H4 (cell line): Measurements from ENCODE around the gene ERCC6L. TPM values are rescaled to one million over a fixed set of nuclear protein-coding genes. Genes with fewer than 3 reads are reported as not detected.
A peak's percentile ranks its signal among the peaks of the same experiment; 100 is the strongest.
"Not testable (repeated sequence)": the region's sequence is repeated elsewhere in the genome, so short reads cannot be mapped to it uniquely, and the experiment has no call there.

Experiments
- DNase-seq: peaks from one replicate; pipeline ENCODE4 v3.0.0-alpha.2; 2015; ENCODE audit warnings: low spot score
- total RNA-seq: library from RNA; depleted of rRNA; stranded (reverse); fragments of >200 nt; shearing (Covaris generic); gene quantifications from 2 replicates; pipeline ENCODE4 v1.2.3, GENCODE V29; 2014

ERCC6L gene
- total RNA-seq, 1 experiment from 2014 or later: 13.1 TPM

- DNase-seq: no peak
Measured at GRCh38 chrX:72253686-72254085, 14.9 kb upstream of the ERCC6L start.

GRCh38 chrX:72247206-72247942, 8.5 kb upstream of the ERCC6L start:
- no peak for DNase-seq

- peak; percentile 55 for DNase-seq
Measured at GRCh38 chrX:72245461-72246089, 6.7 kb upstream of the ERCC6L start.

GRCh38 chrX:72243472-72243871, 4.6 kb upstream of the ERCC6L start:
- peak; percentile 37 for DNase-seq

DNA sequence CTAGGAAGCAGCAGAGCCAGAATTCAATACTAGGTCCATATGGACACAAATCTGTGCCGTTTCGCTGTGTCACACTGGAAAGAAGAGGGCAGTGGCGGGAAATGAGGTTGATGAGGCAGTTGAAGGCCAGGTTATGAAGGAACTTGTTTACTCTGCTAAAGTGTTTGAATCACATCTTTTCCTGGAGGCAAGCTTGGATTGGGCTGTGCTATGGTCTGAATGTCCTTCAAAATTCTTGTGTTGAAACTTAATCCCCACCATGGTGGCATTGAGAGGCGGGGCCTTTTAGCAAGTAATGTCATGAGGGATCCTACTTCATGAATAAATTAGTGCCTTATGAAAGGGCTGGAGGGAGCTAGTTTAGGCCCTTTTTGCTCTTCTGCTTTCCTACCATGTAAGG, 2.1 kb upstream of the ERCC6L start:
- no peak for DNase-seq

DNA sequence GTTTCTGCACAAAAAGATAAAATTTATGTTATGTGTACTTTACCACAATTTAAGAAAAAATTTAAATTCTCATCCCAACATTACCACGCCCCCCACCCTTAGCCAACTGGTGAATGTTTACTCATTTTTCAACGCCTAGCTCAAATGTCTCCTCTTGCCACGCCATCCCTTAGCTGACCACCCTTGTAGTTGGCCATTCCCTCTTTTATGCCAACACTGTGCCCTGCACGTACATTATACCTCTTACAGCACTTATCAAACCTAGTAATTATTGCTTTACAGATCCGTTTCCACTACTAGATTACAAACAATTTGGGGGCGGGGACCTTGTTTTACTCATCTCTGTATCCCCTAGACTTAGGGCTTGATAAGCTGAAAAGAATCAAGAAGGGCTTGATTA, 644 bp downstream of the ERCC6L start:
- no peak for DNase-seq

DNA sequence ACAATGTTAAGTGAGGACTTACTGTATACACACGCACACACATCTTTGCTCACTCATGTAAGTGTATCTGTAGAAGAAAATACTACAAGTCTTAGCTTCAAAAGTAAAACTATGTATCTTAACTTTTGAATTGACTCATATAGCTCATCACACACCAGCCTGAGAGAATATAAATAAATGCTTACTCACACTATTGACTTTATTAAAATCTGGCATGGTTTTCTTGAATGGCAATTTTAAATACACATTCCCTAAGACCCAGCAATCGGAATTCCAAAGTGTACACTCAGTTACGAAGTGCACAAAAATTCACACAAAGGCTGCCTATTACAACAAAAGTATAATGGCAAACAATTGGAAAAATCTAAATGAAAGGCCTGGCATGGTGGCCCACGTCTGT, 2.0 kb downstream of the ERCC6L start:
- no peak for DNase-seq

GRCh38 chrX:72230290-72230689, 8.5 kb downstream of the ERCC6L start:
- DNase-seq: no peak

DNA sequence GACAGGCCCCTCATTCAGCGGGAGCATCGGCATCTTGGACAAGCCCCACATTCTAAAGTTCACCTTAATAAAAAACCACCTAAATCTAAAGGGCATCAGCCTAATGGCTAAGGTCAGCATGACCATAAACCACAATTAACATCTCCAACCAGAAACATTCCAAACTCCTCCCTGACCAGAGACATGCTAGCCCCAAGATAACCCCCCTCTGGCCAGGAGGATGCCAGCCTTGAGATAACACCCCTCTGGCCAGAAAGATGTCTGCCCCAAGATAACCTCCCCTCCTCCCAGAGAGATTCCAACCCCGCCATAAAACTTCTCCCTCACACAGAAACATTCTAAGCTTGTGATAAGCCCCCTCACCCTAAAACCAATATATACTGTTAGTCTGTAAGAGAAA, 18.5 kb downstream of the ERCC6L start:
- not testable (repeated sequence) for DNase-seq

GRCh38 chrX:72216973-72217372, 21.9 kb downstream of the ERCC6L start:
- DNase-seq: no peak

- DNase-seq: no peak
Measured at GRCh38 chrX:72208126-72208800, 30.6 kb downstream of the ERCC6L start.

GRCh38 chrX:72207366-72207765, 31.5 kb downstream of the ERCC6L start:
- no peak for DNase-seq

DNA sequence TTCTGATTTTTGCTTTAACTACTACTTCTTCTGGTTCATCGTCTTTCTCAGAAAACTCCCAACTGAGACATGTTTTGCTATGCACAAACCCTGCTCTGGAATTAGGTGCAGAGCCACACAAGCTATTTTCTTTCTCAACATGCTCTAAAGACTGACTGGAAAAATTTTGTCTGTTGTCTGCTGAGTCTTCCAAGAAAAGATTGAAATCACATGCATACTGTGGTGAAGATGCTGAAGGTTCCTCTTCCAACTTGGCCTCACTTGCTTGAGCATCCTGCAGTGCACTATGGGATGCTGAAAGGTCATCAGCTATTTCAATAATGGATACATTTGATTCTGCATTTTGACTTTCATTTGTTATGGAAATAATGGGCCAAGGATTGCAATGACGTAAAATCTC, 33.1 kb downstream of the ERCC6L start:
- DNase-seq: no peak

- no peak for DNase-seq
Measured at GRCh38 chrX:72203421-72203820, 35.4 kb downstream of the ERCC6L start.

GRCh38 chrX:72202792-72203401, 35.9 kb downstream of the ERCC6L start:
- no peak for DNase-seq

GRCh38 chrX:72201836-72202536, 36.8 kb downstream of the ERCC6L start:
- DNase-seq: peak; percentile 53

GRCh38 chrX:72182924-72183323, 55.9 kb downstream of the ERCC6L start:
- no peak for DNase-seq

- peak; percentile 96 for DNase-seq
Measured at GRCh38 chrX:72181178-72182125, 57.4 kb downstream of the ERCC6L start, which contains the start of gene PIN4. TSS of gene PIN4 (plus strand) at chrX:72181757. CDS start at chrX:72181786, 29 bp downstream.

- DNase-seq: no peak
Measured at GRCh38 chrX:72180539-72180938, 58.3 kb downstream of the ERCC6L start.

DNA sequence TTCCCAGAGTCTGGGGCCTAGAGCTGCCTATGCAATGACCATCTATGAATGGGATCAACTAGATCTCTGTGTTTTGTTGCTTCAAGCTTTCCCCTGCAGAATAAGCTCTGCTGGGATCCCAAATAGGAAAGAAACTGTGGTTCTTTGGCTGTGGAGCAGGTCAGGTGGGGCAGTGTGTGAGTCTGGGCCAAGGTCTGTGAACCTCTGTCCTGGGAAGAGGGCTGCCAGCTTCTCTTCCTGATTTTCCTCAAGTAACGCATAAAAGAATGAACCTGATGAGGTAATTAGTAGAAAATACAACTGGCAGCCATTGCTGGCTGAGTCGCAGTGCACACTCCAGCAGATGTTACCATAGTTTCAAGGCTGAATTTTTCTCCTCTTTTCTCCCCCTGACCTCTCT, 61.8 kb downstream of the ERCC6L start:
- no peak for DNase-seq

DNA sequence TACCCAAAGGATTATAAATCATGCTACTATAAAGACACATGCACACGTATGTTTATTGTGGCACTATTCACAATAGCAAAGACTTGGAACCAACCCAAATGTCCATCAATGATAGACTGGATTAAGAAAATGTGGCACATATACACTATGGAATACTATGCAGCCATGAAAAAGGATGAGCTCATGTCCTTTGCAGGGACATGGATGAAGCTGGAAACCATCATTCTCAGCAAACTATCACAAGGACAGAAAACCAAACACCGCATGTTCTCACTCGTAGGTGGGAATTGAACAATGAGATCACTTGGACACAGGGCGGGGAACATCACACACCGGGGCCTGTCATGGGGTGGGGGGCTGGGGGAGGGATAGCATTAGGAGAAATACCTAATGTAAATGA, 62.5 kb downstream of the ERCC6L start:
- DNase-seq: not testable (repeated sequence)
